K562 (cell line): Measurements from ENCODE around the gene NFATC2.

Source experiments
- POLR2A ChIP-seq: fragments of 450-650 bp; conservative IDR thresholded peaks from 2 replicates; pipeline ENCODE4 v1.6.1; 2016
- RNF2 ChIP-seq: sonication (generic); IDR thresholded peaks from 2 replicates; pipeline ENCODE4 v1.6.1; 2016
- ZNF551 ChIP-seq: fragments of 250-450 bp; sonication (Bioruptor Pico); IDR thresholded peaks from 2 replicates; pipeline ENCODE4 v1.5.0; 2021; ENCODE audit warnings: mild to moderate bottlenecking, moderate library complexity
- ZNF561 ChIP-seq: fragments of 450-650 bp; formaldehyde crosslinking; conservative IDR thresholded peaks from 2 replicates; pipeline ENCODE4 v1.4.0; 2020; ENCODE audit warnings: mild to moderate bottlenecking, moderate library complexity
- TF ChIP-seq, protein P1 (sequence below): sonication (generic); formaldehyde crosslinking; IDR thresholded peaks from 2 replicates; pipeline ENCODE4 v1.9.0; 2022; ENCODE audit warnings: mild to moderate bottlenecking, missing genetic modification reagents

GRCh38 chr20:51403466-51404220 lies 138.9 kb downstream of the NFATC2 start:
- no peak for TF ChIP-seq ZNF551
- TF ChIP-seq RNF2: no peak
- TF ChIP-seq, protein P1, sequence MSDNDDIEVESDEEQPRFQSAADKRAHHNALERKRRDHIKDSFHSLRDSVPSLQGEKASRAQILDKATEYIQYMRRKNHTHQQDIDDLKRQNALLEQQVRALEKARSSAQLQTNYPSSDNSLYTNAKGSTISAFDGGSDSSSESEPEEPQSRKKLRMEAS (CRISPR knock-in tag): no peak
- TF ChIP-seq POLR2A: no peak
- no peak for TF ChIP-seq ZNF561 (CRISPR knock-in tag)
